Nephron progenitor cell (in vitro differentiated cells): Measurements from ENCODE around the gene SRD5A2.
A peak's percentile ranks its signal among the peaks of the same experiment; 100 is the strongest.

Experiments used
- DNase-seq: peaks from one replicate; pipeline ENCODE4 v3.0.0; 2021
- H3K27ac Mint-ChIP-seq: 2 replicates; pipeline ENCODE4 v1.8.0; 2021; ENCODE audit warnings: mild to moderate bottlenecking, moderate library complexity, mixed read lengths
- H3K27me3 Mint-ChIP-seq: 2 replicates; pipeline ENCODE4 v1.8.0; 2021; ENCODE audit warnings: mild to moderate bottlenecking, low read depth, mixed read lengths; ENCODE audit not compliant: poor library complexity
- H3K36me3 Mint-ChIP-seq: 2 replicates; pipeline ENCODE4 v1.8.0; 2021; ENCODE audit warnings: low read depth, mixed read lengths
- H3K4me1 Mint-ChIP-seq: 2 replicates; pipeline ENCODE4 v1.8.0; 2021; ENCODE audit warnings: mixed read lengths
- H3K4me3 Mint-ChIP-seq: 2 replicates; pipeline ENCODE4 v1.8.0; 2021; ENCODE audit warnings: mild to moderate bottlenecking, moderate library complexity, mixed read lengths
- H3K9me3 Mint-ChIP-seq: 2 replicates; pipeline ENCODE4 v1.8.0; 2021; ENCODE audit warnings: mild to moderate bottlenecking, moderate library complexity, mixed read lengths
- TF ChIP-seq, protein P1 (sequence below): fragments of 200-600 bp; sonication (generic); IDR thresholded peaks from 2 replicates; pipeline ENCODE4 v1.5.0; 2021; ENCODE audit warnings: antibody characterized with exemption

The SRD5A2 gene

DNA sequence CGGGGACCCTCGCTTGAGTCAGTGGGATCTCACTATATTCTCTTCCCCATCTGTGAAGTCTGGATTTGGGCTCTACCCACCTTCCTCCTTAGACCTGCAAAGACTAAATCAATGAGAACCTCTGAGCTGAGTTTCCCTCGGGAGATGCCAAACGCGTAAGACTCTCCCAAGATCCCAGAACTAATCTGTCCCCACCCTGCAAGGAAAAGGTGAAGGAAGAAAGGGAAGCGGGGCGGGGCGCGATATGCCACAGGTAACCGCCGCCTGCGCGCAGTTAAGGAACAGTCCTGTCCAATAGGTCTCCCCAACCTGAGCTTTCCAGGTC, 780 bp downstream of the SRD5A2 start:
- no peaks in the 10 kb centered on the region for H3K36me3 Mint-ChIP-seq
- H3K9me3 Mint-ChIP-seq: peaks cover 34% of the 10 kb centered on the region
- H3K27ac Mint-ChIP-seq: no peak overlapping the region
- peaks cover 4% of the 10 kb centered on the region for H3K4me1 Mint-ChIP-seq
- TF ChIP-seq, protein P1, sequence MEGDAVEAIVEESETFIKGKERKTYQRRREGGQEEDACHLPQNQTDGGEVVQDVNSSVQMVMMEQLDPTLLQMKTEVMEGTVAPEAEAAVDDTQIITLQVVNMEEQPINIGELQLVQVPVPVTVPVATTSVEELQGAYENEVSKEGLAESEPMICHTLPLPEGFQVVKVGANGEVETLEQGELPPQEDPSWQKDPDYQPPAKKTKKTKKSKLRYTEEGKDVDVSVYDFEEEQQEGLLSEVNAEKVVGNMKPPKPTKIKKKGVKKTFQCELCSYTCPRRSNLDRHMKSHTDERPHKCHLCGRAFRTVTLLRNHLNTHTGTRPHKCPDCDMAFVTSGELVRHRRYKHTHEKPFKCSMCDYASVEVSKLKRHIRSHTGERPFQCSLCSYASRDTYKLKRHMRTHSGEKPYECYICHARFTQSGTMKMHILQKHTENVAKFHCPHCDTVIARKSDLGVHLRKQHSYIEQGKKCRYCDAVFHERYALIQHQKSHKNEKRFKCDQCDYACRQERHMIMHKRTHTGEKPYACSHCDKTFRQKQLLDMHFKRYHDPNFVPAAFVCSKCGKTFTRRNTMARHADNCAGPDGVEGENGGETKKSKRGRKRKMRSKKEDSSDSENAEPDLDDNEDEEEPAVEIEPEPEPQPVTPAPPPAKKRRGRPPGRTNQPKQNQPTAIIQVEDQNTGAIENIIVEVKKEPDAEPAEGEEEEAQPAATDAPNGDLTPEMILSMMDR: no peak
- no peak for DNase-seq
- H3K27me3 Mint-ChIP-seq: peaks cover 82% of the 10 kb centered on the region
- H3K4me3 Mint-ChIP-seq: peak overlapping the region; percentile 72

GRCh38 chr2:31578316-31578715, 2.4 kb downstream of the SRD5A2 start:
- H3K27me3 Mint-ChIP-seq: peaks cover 69% of the 10 kb centered on the region
- H3K36me3 Mint-ChIP-seq: no peaks in the 10 kb centered on the region
- peaks cover 4% of the 10 kb centered on the region for H3K4me1 Mint-ChIP-seq
- TF ChIP-seq, protein P1: no peak
- H3K9me3 Mint-ChIP-seq: peaks cover 34% of the 10 kb centered on the region
- no peak for DNase-seq
- no peak overlapping the region for H3K4me3 Mint-ChIP-seq
- no peak overlapping the region for H3K27ac Mint-ChIP-seq

- Mint-ChIP-seq H3K36me3 (no peaks in the 10 kb centered on the region), H3K4me3 (no peak overlapping the region), H3K27me3 (peaks cover 62% of the 10 kb centered on the region), H3K4me1 (peaks cover 4% of the 10 kb centered on the region), H3K27ac (no peak overlapping the region), H3K9me3 (peaks cover 29% of the 10 kb centered on the region)
- no peak for DNase-seq
- TF ChIP-seq, protein P1: no peak
Observed at GRCh38 chr2:31577143-31577542, 3.6 kb downstream of the SRD5A2 start.

- no peak overlapping the region for H3K4me3 Mint-ChIP-seq
- TF ChIP-seq, protein P1: no peak
- H3K36me3 Mint-ChIP-seq: no peaks in the 10 kb centered on the region
- H3K9me3 Mint-ChIP-seq: peaks cover 19% of the 10 kb centered on the region
- peaks cover 38% of the 10 kb centered on the region for H3K27me3 Mint-ChIP-seq
- no peak for DNase-seq
- no peak overlapping the region for H3K27ac Mint-ChIP-seq
- H3K4me1 Mint-ChIP-seq: no peaks in the 10 kb centered on the region
Observed at GRCh38 chr2:31568585-31569201, 12.0 kb downstream of the SRD5A2 start.

GRCh38 chr2:31567679-31568078, 13.1 kb downstream of the SRD5A2 start:
- no peak for DNase-seq
- no peaks in the 10 kb centered on the region for H3K4me1 Mint-ChIP-seq
- peaks cover 38% of the 10 kb centered on the region for H3K27me3 Mint-ChIP-seq
- TF ChIP-seq, protein P1: no peak
- H3K36me3 Mint-ChIP-seq: no peaks in the 10 kb centered on the region
- peaks cover 19% of the 10 kb centered on the region for H3K9me3 Mint-ChIP-seq
- H3K27ac Mint-ChIP-seq: no peak overlapping the region
- H3K4me3 Mint-ChIP-seq: no peak overlapping the region

DNA sequence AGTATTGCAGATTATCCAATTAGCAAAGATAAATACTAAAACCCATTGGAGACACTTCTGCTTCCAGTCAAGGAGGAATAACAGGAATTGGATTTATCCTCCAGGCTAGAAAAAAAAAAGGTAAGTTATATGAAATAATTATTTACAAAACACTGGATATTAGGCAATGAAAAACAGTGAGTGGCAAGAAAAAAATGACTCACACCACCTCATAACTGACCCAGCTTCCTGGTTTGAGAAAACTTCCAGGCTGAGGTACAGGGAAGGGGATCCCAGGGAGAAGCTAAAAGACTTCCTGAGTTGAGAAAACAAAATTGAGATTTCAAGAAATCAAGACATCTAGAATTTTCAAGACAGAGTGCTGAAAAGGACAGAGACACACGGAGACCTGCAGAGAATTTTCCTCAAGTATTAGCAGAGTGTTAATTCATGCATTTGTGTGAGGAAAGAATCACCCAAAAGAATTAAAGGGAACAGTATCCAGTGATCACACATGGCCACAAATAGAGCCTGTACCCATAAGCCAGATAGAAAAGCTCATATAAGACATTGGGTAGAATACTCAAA, 17.4 kb downstream of the SRD5A2 start:
- Mint-ChIP-seq H3K27ac (no peak overlapping the region), H3K4me1 (no peaks in the 10 kb centered on the region), H3K27me3 (peaks cover 38% of the 10 kb centered on the region), H3K4me3 (no peak overlapping the region), H3K36me3 (no peaks in the 10 kb centered on the region), H3K9me3 (no peaks in the 10 kb centered on the region)
- TF ChIP-seq, protein P1: no peak
- no peak for DNase-seq
